CD4-positive, CD25-positive, alpha-beta regulatory T cell (primary cell): ENCODE data around the gene PRPF39. TPM values are rescaled to one million over a fixed set of nuclear protein-coding genes. Genes with fewer than 3 reads are reported as not detected.
"Not testable (repeated sequence)": the region's sequence is repeated elsewhere in the genome, so short reads cannot be mapped to it uniquely, and the experiment has no call there.

ENCODE experiments used
- ATAC-seq, 2 donors: fragments of 150-1000 bp; cut with Tn5 transposase; one replicate each; pipeline ENCODE4 v1.10.0; 2021; ENCODE audit warnings: low read depth in 2 of 2, moderate number of reproducible peaks in 2 of 2, moderate library complexity in 1 of 2
- DNase-seq, 3 donors: peaks; one replicate each; pipeline versions ENCODE4 v3.0.0 to v3.0.0-alpha.2; 2012 to 2022; ENCODE audit warnings: mixed read lengths in 1 of 3
- H3K27ac ChIP-seq: one replicate; pipeline ENCODE4 v1.7.0; 2013; ENCODE audit warnings: mild to moderate bottlenecking, low read length; ENCODE audit not compliant: insufficient read depth, poor library complexity, severe bottlenecking
- H3K27me3 ChIP-seq: one replicate; pipeline ENCODE4 v1.7.0; 2013; ENCODE audit warnings: low read length; ENCODE audit not compliant: control insufficient read depth, insufficient read depth
- H3K36me3 ChIP-seq: one replicate; pipeline ENCODE4 v1.7.0; 2013; ENCODE audit warnings: mild to moderate bottlenecking, low read length, moderate library complexity; ENCODE audit not compliant: control insufficient read depth, insufficient read depth
- H3K4me1 ChIP-seq: 2 replicates; pipeline ENCODE4 v1.7.0; 2013; ENCODE audit warnings: mild to moderate bottlenecking, low read length; ENCODE audit not compliant: insufficient read depth, control insufficient read depth, poor library complexity, severe bottlenecking
- H3K4me3 ChIP-seq: one replicate; pipeline ENCODE4 v1.7.0; 2013; ENCODE audit warnings: low read depth, mild to moderate bottlenecking, low read length, moderate library complexity
- H3K9me3 ChIP-seq, 2 experiments: 1 replicate in 1 of 2; 2 replicates in 1 of 2; pipeline ENCODE4 v1.7.0; 2013; ENCODE audit warnings: low read length in 2 of 2, mild to moderate bottlenecking in 1 of 2, moderate library complexity in 1 of 2; ENCODE audit not compliant: control insufficient read depth in 2 of 2
- H3K27ac Mint-ChIP-seq, 3 donors: one replicate each; pipeline ENCODE4 v1.8.0; 2020 to 2022; ENCODE audit warnings: mild to moderate bottlenecking in 3 of 3, mixed read lengths in 3 of 3, moderate library complexity in 2 of 3
- H3K27me3 Mint-ChIP-seq: one replicate; pipeline ENCODE4 v1.8.0; 2022; ENCODE audit warnings: mild to moderate bottlenecking, mixed read lengths
- H3K36me3 Mint-ChIP-seq: one replicate; pipeline ENCODE4 v1.8.0; 2020; ENCODE audit warnings: mixed read lengths
- H3K4me1 Mint-ChIP-seq, 4 donors: one replicate each; pipeline ENCODE4 v1.8.0; 2020 to 2022; ENCODE audit warnings: mixed read lengths in 4 of 4, mild to moderate bottlenecking in 1 of 4
- H3K4me3 Mint-ChIP-seq, 4 donors: one replicate each; pipeline ENCODE4 v1.8.0; 2020 to 2022; ENCODE audit warnings: mild to moderate bottlenecking in 4 of 4, mixed read lengths in 4 of 4, moderate library complexity in 3 of 4
- H3K9me3 Mint-ChIP-seq, 7 donors: one replicate each; pipeline ENCODE4 v1.8.0; 2020 to 2022; ENCODE audit warnings: mixed read lengths in 7 of 7, mild to moderate bottlenecking in 3 of 7, moderate library complexity in 2 of 7
- polyA plus RNA-seq, 4 donors: library from polyadenylated mRNA; unstranded; fragments of 300-500 nt; fragmentation: Illumina TruSeq; gene quantifications; one replicate each; pipeline ENCODE4 v1.2.3, GENCODE V29; 2021
- total RNA-seq: library from RNA; stranded (reverse); gene quantifications from one replicate; pipeline ENCODE4 v1.2.3, GENCODE V29; 2022

Gene PRPF39
- total and polyA plus RNA-seq, 5 donors from 2014 or later, result 5.5 to 64.4 (median 12.2) TPM

DNA sequence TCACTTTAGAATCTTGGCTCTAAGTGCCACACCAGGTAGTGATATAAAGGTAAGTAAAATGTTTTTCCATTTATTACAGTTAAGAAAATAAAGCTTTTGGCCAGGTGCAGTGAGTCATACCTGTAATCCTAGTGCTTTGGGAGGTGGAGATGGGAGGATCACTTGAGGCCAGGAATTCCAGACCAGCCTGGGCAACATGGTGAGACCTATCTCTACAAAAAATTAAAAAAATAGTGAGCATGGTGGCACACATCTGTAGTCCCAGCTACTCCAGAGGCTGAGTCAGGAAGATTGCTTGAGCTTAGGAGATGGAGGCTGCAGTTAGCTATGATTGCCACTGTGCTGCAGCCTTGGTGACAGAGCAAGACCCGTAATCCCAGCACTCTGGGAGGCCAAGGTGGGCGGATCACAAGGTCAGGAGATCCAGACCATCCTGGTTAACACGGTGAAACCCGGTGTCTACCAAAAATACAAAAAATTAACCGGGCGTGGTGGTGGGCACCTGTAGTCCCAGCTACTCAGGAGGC is 56.8 kb downstream of the PRPF39 start:
- Histone ChIP-seq H3K27ac (no peak overlapping the region), H3K4me3 (no peak overlapping the region), H3K9me3 (no peaks in the 10 kb centered on the region), H3K27me3 (no peaks in the 10 kb centered on the region), H3K36me3 (peaks cover 2% of the 10 kb centered on the region), H3K4me1 (peaks cover 25% of the 10 kb centered on the region)
- Mint-ChIP-seq H3K27ac (no peak overlapping the region), H3K4me3 (peak overlapping the region in 2 of 4 donors; percentile 35 to 61), H3K27me3 (no peaks in the 10 kb centered on the region), H3K4me1 (peaks cover 22 to 46% (median 36%) of the 10 kb centered on the region in 4 donors), H3K36me3 (peaks cover 17% of the 10 kb centered on the region), H3K9me3 (no peaks in the 10 kb centered on the region)
- DNase-seq, result no peak
- ATAC-seq, result no peak

DNA sequence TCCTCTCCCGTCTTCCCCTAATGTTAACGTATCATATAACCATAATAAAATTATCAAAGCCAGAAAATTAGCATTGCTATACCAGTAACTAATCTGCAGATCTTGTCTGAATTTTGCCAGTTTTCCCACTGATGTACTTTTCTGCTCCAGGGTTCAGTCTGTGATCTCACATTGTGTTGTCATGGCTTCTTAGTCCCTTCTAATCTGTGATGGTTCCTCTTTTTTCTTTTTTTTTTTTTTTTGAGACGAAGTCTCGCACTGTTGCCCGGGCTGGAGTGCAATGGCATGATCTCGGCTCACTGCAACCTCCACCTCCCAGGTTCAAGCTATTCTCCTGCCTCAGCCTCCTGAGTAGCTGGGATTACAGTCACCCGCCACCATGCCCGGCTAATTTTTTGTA is 58.2 kb downstream of the PRPF39 start:
- H3K27ac ChIP-seq, H3K9me3 ChIP-seq, H3K27me3 Mint-ChIP-seq, DNase-seq, H3K27ac Mint-ChIP-seq, ATAC-seq, H3K4me3 Mint-ChIP-seq, H3K4me3 ChIP-seq, H3K27me3 ChIP-seq, H3K9me3 Mint-ChIP-seq, H3K36me3 ChIP-seq: not testable (repeated sequence)
- Mint-ChIP-seq H3K4me1 (peaks cover 20 to 35% (median 26%) of the 10 kb centered on the region in 4 donors), H3K36me3 (peaks cover 17% of the 10 kb centered on the region)
- peaks cover 14% of the 10 kb centered on the region for H3K4me1 ChIP-seq

DNA sequence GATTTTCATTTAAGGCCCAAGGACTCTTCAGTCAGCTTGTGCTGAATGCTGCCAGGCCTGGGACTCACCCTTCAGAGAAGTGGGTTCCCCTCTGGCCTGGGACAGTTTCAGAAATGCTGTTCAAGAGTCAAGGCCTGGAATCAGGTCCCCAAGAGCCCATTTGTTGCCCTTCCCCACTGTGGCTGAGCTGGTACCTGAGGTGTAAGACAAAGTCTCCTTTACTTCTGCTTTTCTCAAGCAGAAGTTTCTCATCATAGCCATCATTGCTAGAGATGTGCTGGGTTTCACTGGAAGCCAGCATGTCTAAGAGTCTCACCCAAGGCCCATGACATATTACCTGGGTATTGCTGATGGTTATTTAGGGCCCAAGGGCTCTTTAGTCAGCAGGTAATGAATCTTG is 60.7 kb downstream of the PRPF39 start:
- Histone ChIP-seq H3K4me3 (no peak overlapping the region), H3K9me3 (no peaks in the 10 kb centered on the region), H3K27ac (no peak overlapping the region), H3K36me3 (peaks cover 5% of the 10 kb centered on the region), H3K4me1 (peaks cover 2% of the 10 kb centered on the region), H3K27me3 (no peaks in the 10 kb centered on the region)
- Mint-ChIP-seq H3K9me3 (no peaks in the 10 kb centered on the region), H3K4me3 (no peak overlapping the region), H3K27me3 (no peaks in the 10 kb centered on the region), H3K4me1 (peaks cover 5 to 17% (median 10%) of the 10 kb centered on the region in 4 donors), H3K36me3 (peaks cover 26% of the 10 kb centered on the region), H3K27ac (peak overlapping the region in 1 of 3 donors; percentile 35)
- DNase-seq (no peak), ATAC-seq (no peak)

DNA sequence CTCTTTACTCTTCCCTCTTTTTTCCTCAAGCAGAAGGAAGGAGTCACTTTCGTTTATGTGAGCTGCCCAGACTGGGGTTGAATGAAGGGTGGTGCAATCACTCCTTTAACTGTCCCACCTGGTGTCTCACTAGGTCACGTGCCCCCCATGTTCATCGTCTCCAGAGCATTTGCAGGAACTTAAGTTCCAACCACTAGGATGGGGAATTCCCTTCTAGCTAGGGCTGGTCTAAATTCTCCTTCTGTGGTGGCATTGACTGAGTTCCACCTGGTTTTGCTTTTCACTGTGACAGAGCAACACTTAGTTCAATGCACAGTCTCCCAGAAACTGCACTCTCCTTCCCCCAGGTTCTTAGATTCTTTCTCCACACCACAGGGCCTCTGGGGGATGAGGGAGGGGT is 61.3 kb downstream of the PRPF39 start:
- Histone ChIP-seq H3K36me3 (peaks cover 7% of the 10 kb centered on the region), H3K4me1 (no peaks in the 10 kb centered on the region), H3K4me3 (no peak overlapping the region), H3K27me3 (no peaks in the 10 kb centered on the region), H3K27ac (no peak overlapping the region), H3K9me3 (no peaks in the 10 kb centered on the region)
- no peak for ATAC-seq
- DNase-seq, result no peak
- H3K36me3 Mint-ChIP-seq, result peaks cover 28% of the 10 kb centered on the region
- H3K27me3 Mint-ChIP-seq, result no peaks in the 10 kb centered on the region
- peaks cover 3 to 17% (median 7%) of the 10 kb centered on the region in 4 donors for H3K4me1 Mint-ChIP-seq
- no peak overlapping the region for H3K4me3 Mint-ChIP-seq
- no peaks in the 10 kb centered on the region for H3K9me3 Mint-ChIP-seq
- peak overlapping the region in 1 of 3 donors; percentile 35 for H3K27ac Mint-ChIP-seq

DNA sequence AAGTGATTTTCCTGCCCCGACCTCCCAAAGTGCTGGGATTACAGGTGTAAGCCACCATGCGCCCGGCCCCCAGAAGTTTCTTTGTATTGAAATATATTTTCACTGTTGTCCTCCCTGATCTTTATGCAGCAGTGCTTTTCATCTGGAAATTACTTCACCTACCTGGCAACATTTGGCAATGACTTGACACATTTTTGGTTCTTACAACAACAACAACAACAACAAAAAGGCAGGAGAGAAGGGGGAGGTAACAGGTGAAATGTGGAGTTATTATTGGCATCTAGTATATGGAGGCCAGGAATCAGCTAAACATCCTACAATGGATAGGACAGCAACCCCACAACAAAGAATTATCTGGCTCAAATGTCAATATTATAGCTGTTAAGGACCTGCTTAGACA is 65.7 kb downstream of the PRPF39 start:
- Histone ChIP-seq H3K27me3 (no peaks in the 10 kb centered on the region), H3K4me1 (no peaks in the 10 kb centered on the region), H3K36me3 (peaks cover 6% of the 10 kb centered on the region), H3K27ac (no peak overlapping the region), H3K4me3 (no peak overlapping the region), H3K9me3 (no peaks in the 10 kb centered on the region)
- DNase-seq (no peak), ATAC-seq (no peak)
- Mint-ChIP-seq H3K36me3 (peaks cover 24% of the 10 kb centered on the region), H3K27ac (peak overlapping the region in 1 of 3 donors; percentile 25), H3K27me3 (no peaks in the 10 kb centered on the region), H3K9me3 (no peaks in the 10 kb centered on the region), H3K4me3 (no peak overlapping the region), H3K4me1 (peaks cover 0 to 5% (median 2%) of the 10 kb centered on the region in 4 donors)

DNA sequence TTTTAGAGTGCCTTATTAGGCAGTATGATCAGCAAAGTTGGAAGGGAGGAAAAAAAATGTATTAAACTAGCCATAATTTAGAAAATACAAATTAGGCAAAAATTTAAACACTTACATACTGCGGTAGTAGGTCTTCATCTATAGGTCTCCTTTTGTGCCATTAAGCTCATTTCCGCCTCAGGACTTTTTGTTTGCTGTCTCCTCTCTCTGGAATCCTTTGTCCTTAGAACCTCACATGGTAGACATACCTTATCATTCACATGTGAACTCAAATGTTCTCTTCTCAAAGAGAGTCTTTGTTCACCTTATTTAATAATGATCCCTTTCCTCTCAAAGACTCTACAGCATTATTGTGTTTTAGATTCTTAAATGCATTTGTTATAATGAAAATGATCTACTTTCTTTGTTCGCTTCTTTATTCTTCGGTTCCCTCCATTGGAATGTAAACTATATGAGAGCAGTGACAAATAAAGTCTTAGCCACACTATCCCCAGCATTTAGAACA is 66.5 kb downstream of the PRPF39 start:
- ATAC-seq (no peak), DNase-seq (no peak)
- H3K36me3 ChIP-seq, result peaks cover 6% of the 10 kb centered on the region
- no peaks in the 10 kb centered on the region for H3K4me1 ChIP-seq
- H3K36me3 Mint-ChIP-seq, result peaks cover 19% of the 10 kb centered on the region
- no peak overlapping the region for H3K4me3 Mint-ChIP-seq
- no peak overlapping the region for H3K4me3 ChIP-seq
- no peaks in the 10 kb centered on the region for H3K9me3 Mint-ChIP-seq
- peaks cover 0 to 5% (median 2%) of the 10 kb centered on the region in 4 donors for H3K4me1 Mint-ChIP-seq
- no peaks in the 10 kb centered on the region for H3K27me3 ChIP-seq
- no peaks in the 10 kb centered on the region for H3K9me3 ChIP-seq
- H3K27ac ChIP-seq, result no peak overlapping the region
- no peaks in the 10 kb centered on the region for H3K27me3 Mint-ChIP-seq
- H3K27ac Mint-ChIP-seq, result no peak overlapping the region

DNA sequence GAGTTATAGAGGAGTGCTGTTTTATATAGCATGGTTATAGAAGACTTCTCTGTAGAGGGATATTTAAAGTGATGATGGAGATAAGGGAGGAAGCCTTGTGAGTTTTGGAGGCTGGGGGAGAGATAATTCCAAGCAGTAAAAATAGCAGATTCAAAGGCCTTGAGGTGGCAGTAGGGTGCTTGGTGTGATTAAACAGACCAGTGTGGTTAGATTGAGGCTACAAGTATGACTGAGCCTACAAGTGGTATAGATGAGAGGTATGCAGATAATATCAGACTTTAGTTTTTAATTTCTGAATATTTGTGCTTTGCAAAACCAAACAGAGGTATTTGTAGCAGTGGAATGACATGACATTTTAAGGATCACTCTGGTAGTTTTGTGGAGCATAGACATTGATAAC is 72.2 kb downstream of the PRPF39 start:
- no peaks in the 10 kb centered on the region for H3K4me1 ChIP-seq
- H3K27me3 ChIP-seq, result no peaks in the 10 kb centered on the region
- peaks cover 0 to 17% (median 1%) of the 10 kb centered on the region in 4 donors for H3K4me1 Mint-ChIP-seq
- no peaks in the 10 kb centered on the region for H3K27me3 Mint-ChIP-seq
- H3K36me3 ChIP-seq, result no peaks in the 10 kb centered on the region
- DNase-seq, result peak in 1 of 3 donors; percentile 38
- no peak overlapping the region for H3K4me3 Mint-ChIP-seq
- no peak overlapping the region for H3K4me3 ChIP-seq
- H3K27ac ChIP-seq, result no peak overlapping the region
- no peaks in the 10 kb centered on the region for H3K9me3 Mint-ChIP-seq
- peaks cover 5% of the 10 kb centered on the region for H3K36me3 Mint-ChIP-seq
- ATAC-seq, result no peak
- H3K9me3 ChIP-seq, result no peaks in the 10 kb centered on the region
- H3K27ac Mint-ChIP-seq, result no peak overlapping the region
